PC-9 (cell line): ENCODE measurements around the gene KLRD1.

Experiments used
- CTCF ChIP-seq: fragments of 200-600 bp; sonication (generic); conservative IDR thresholded peaks from 2 replicates; pipeline ENCODE4 v1.6.1; 2017; ENCODE audit warnings: mixed run types, antibody characterized with exemption, mild to moderate bottlenecking, moderate library complexity
- EZH2 ChIP-seq: fragments of 200-600 bp; sonication (generic); IDR thresholded peaks from 2 replicates; pipeline ENCODE4 v1.8.0; 2017; ENCODE audit warnings: antibody characterized with exemption, low read depth

- TF ChIP-seq CTCF (no peak), EZH2 (no peak)
Measured at GRCh38 chr12:10310926-10311720, 3.5 kb downstream of the KLRD1 start.
